Ascending aorta (tissue), 2 donors: Measurements from ENCODE around the gene FAM168A. TPM values are rescaled to one million over a fixed set of nuclear protein-coding genes. Genes with fewer than 3 reads are reported as not detected.
A peak's percentile ranks its signal among the peaks of the same experiment; 100 is the strongest.

Experiments used
- DNase-seq, 2 donors: peaks; one replicate each; pipeline ENCODE4 v3.0.0-alpha.2; 2019; ENCODE audit warnings: low spot score in 2 of 2
- H3K27ac ChIP-seq, 2 donors: fragments of 200-600 bp; sonication (generic); one replicate each; pipeline ENCODE4 v1.5.1; 2016 to 2017; ENCODE audit warnings: mild to moderate bottlenecking in 1 of 2
- H3K27me3 ChIP-seq: fragments of 200-600 bp; sonication (generic); one replicate; pipeline ENCODE4 v1.5.1; 2017
- H3K36me3 ChIP-seq, 2 donors: fragments of 200-600 bp; sonication (generic); one replicate each; pipeline ENCODE4 v1.5.1; 2016
- H3K4me1 ChIP-seq, 2 donors: fragments of 200-600 bp; sonication (generic); one replicate each; pipeline ENCODE4 v1.5.1; 2016 to 2017; ENCODE audit warnings: mild to moderate bottlenecking in 1 of 2
- H3K4me3 ChIP-seq, 2 donors: fragments of 200-600 bp; sonication (generic); one replicate each; pipeline ENCODE4 v1.5.1; 2016 to 2017; ENCODE audit warnings: mild to moderate bottlenecking in 1 of 2
- H3K9me3 ChIP-seq, 2 donors: fragments of 200-600 bp; sonication (generic); one replicate each; pipeline ENCODE4 v1.5.1; 2016
- intact Hi-C: fragments of 100-400 bp; cut with DNase I; formaldehyde crosslinking; loops from one replicate; pipeline ENCODE4 v1.15.1; 2023
- total RNA-seq: library from RNA; depleted of rRNA; stranded (reverse); fragments of >200 nt; gene quantifications from one replicate; pipeline ENCODE4 v1.1.0, GENCODE V29; 2016
- TF ChIP-seq, protein P1 (sequence below), 3 experiments: fragments of 200-600 bp in 2 of 3; fragments of 450-650 bp in 1 of 3; sonication (generic) in 2 of 3; IDR thresholded peaks; one replicate each; pipeline ENCODE4 v1.5.1; 2016 to 2019; ENCODE audit warnings: antibody characterized with exemption in 3 of 3, mild to moderate bottlenecking in 1 of 3, moderate library complexity in 1 of 3

The FAM168A gene
- total RNA-seq, 1 donor from 2014 or later, result 44.1 TPM

DNA sequence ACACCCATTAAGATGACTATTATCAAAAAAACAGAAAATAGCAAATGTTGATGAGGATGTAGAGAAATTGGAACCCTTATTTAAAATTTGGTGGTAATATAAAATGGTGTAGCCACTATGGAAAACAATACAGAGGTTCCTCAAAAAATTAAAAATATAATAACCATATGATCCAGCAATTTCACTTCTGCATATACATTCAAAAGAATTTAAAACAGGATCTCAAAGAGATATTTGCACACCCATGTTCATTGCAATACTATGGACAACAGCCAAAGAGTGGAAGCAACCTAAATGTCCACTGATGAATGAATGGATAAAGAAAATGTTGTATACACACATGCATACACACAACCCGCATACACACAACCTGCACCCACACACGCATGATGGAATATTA, 102.2 kb downstream of the FAM168A start:
- no peaks in the 10 kb centered on the region for H3K9me3 ChIP-seq
- DNase-seq, result no peak
- no peaks in the 10 kb centered on the region for H3K4me1 ChIP-seq
- no peaks in the 10 kb centered on the region for H3K36me3 ChIP-seq
- no peak overlapping the region for H3K4me3 ChIP-seq
- intact Hi-C loops, result no loop called here
- no peaks in the 10 kb centered on the region for H3K27me3 ChIP-seq
- TF ChIP-seq, protein P1, sequence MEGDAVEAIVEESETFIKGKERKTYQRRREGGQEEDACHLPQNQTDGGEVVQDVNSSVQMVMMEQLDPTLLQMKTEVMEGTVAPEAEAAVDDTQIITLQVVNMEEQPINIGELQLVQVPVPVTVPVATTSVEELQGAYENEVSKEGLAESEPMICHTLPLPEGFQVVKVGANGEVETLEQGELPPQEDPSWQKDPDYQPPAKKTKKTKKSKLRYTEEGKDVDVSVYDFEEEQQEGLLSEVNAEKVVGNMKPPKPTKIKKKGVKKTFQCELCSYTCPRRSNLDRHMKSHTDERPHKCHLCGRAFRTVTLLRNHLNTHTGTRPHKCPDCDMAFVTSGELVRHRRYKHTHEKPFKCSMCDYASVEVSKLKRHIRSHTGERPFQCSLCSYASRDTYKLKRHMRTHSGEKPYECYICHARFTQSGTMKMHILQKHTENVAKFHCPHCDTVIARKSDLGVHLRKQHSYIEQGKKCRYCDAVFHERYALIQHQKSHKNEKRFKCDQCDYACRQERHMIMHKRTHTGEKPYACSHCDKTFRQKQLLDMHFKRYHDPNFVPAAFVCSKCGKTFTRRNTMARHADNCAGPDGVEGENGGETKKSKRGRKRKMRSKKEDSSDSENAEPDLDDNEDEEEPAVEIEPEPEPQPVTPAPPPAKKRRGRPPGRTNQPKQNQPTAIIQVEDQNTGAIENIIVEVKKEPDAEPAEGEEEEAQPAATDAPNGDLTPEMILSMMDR (IDR thresholded peaks at IDR 0.05), result no peak
- H3K27ac ChIP-seq, result no peak overlapping the region

DNA sequence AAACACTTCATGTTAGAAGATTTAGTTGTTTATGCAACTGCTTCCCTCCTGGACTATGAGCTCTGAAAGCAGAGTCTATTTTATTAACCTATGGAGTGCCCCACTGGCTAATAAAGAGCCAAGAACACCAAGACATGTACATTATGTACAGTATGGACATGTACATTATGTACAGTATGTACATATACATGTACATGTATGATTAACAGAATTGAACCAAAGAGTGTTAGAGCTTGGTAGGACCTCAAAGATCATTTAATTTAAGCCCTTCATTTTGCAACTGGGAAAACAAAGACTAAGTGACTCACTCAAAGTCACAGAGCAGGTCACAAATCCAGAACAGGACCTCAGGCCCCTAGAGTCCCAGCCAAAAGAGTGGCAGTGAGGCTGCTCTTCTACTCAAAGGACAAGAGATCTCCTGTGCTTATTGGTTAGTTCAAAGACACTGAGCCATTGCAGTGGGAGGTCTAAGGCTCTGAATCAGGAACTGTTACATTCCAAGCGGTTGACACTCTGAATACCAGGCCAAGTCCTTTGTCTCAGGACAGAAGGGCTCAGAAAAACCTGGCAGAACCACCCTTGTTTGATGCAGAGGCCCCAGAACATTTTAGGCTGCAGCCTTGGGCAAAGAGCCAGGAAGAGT, 103.8 kb downstream of the FAM168A start:
- Histone ChIP-seq H3K4me3 (no peak overlapping the region), H3K36me3 (no peaks in the 10 kb centered on the region), H3K27me3 (no peaks in the 10 kb centered on the region), H3K4me1 (no peaks in the 10 kb centered on the region), H3K9me3 (no peaks in the 10 kb centered on the region), H3K27ac (peak overlapping the region in 1 of 2 donors; percentile 29)
- intact Hi-C loops, result no loop called here
- DNase-seq, result no peak
- TF ChIP-seq, protein P1 (IDR thresholded peaks at IDR 0.05), result no peak

DNA sequence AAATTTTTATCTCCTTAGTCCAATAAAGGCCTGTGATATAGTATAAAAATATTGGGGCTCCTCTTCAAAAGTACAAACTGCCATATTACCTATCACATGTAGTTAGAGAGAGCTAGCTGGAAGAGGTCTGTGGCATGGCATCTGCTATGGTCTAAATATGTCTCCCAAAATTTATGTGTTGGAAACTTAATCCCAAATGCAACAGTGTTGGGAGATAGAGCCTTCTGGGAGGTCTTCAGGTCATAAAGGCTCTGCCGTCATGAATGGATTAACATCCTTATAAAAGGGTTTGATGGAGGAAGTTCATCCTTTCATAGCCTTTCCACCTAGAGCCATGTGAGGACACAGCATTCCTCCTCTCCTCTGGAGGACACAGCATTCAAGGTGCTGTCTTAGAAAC, 116.3 kb downstream of the FAM168A start:
- Histone ChIP-seq H3K9me3 (peaks cover 6 to 13% of the 10 kb centered on the region in 2 donors), H3K4me1 (no peaks in the 10 kb centered on the region), H3K4me3 (no peak overlapping the region), H3K36me3 (no peaks in the 10 kb centered on the region), H3K27ac (no peak overlapping the region), H3K27me3 (no peaks in the 10 kb centered on the region)
- TF ChIP-seq, protein P1 (IDR thresholded peaks at IDR 0.05), result no peak
- intact Hi-C loops, result no loop called here
- DNase-seq, result no peak

DNA sequence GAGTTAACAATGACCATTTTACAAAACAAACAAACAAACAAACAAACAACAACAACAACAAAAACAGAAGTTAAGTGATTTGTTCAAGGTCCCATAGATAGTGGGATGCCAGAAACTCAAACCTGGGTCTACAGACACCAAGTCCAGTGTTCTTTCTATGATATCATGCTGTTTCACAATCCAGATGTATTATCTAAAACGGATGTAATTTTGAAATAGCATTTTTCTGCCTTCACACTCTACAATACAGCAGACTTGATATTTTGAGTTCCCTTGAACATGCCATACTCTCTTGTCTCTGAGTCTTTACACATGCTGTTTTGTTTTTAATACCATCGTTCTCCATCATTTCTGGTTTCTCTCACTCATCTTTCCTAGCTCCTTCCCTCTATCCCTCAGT, 117.2 kb downstream of the FAM168A start:
- no peaks in the 10 kb centered on the region for H3K27me3 ChIP-seq
- no peak for DNase-seq
- H3K4me3 ChIP-seq, result no peak overlapping the region
- peaks cover 6 to 14% of the 10 kb centered on the region in 2 donors for H3K9me3 ChIP-seq
- no peaks in the 10 kb centered on the region for H3K4me1 ChIP-seq
- TF ChIP-seq, protein P1 (IDR thresholded peaks at IDR 0.05), result no peak
- no peak overlapping the region for H3K27ac ChIP-seq
- no peaks in the 10 kb centered on the region for H3K36me3 ChIP-seq
- intact Hi-C loops, result no loop called here

DNA sequence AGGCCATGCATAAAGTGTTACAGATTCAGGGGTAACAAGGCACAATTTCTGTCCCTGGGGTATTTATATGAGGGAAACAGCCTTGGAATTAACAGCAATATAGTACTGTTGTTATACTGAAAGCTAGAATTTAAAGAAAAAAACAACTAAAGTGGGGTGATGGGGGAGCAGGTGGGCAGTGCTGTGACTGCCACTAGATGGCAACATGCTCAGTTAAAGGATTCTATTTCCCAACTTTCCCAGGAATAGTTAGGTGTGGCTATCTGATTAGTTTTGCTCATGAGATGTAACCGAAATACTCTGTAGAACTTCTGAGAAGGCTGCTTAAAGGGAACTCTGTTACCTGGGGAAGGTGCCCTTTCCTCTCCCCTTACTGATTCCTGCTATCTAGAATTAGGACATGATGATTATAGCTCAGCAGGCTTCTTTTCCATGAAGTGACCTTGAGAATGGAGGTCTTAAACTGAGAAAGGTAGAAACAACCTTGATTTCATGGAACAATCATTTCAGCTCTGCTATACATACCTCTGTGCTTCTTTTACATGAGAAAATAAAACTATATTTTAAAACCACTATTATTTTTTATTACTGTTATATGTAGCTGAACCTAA, 119.1 kb downstream of the FAM168A start:
- peaks cover 6 to 14% of the 10 kb centered on the region in 2 donors for H3K9me3 ChIP-seq
- DNase-seq, result no peak
- no peak overlapping the region for H3K27ac ChIP-seq
- no peaks in the 10 kb centered on the region for H3K4me1 ChIP-seq
- intact Hi-C loops, result no loop called here
- TF ChIP-seq, protein P1 (IDR thresholded peaks at IDR 0.05), result peak in 1 of 3 experiments; percentile 36
- H3K4me3 ChIP-seq, result no peak overlapping the region
- H3K27me3 ChIP-seq, result no peaks in the 10 kb centered on the region
- no peaks in the 10 kb centered on the region for H3K36me3 ChIP-seq
